ENCODE results near the gene PPP1R36. TPM values are rescaled to one million over a fixed set of nuclear protein-coding genes. Genes with fewer than 3 reads are reported as not detected.

PPP1R36 gene
- total and polyA plus RNA-seq, 2 experiments from 2014 or later, result 0.23 TPM; not detected in 1

DNA sequence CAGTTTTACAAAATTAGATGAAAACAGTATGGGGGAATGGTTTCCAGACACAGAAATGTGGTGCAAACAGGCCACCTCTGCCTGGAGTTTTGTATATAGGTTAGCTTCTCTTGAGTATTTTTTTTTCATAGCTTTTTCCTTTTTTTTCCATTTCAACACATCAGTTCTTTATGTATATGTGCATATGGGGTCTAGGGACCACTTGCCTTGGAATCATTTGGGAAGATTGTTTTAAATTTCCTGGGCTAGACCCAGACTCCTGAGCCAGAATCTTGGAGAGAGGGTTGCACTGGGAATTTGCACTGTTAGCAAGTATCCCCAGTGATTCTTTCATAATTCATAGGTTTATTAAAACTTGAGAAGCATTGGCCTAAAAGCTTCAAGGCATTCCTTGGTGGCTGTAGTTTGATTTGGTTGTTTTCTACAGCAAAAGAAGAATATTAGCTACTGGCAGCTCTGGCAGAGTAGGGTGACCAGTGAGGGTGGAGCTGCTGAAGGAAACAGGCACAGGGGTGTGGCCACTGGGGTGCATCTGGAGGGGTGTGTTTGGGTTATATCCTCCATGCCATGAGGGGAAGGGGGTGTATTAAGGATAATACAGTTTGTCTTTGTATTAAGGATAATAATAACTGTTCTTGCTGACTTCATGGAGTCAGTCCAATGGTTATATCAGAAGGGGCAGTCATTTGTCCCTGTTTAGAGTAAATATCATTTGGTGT, 22.8 kb downstream of the PPP1R36 start:
- Histone ChIP-seq H3K4me3 (no peak overlapping the region), H3K9me2 (replicated peaks; ENCODE audit: insufficient read depth) (no peaks in the 10 kb centered on the region), H3K36me3 (replicated peaks; ENCODE audit: insufficient read depth, low read depth) (no peaks in the 10 kb centered on the region), H3K9me3 (ENCODE audit: low read depth) (no peaks in the 10 kb centered on the region), H4K20me1 (ENCODE audit: insufficient read depth, poor library complexity, severe bottlenecking) (no peaks in the 10 kb centered on the region), H3K4me2 (no peak overlapping the region), H3K27ac (no peak overlapping the region), H2AFZ (no peak overlapping the region), H3K4me1 (ENCODE audit: insufficient read depth) (peaks cover 14% of the 10 kb centered on the region), H3K79me2 (no peaks in the 10 kb centered on the region), H3K27me3 (no peaks in the 10 kb centered on the region)
- TF ChIP-seq EZH2 (IDR thresholded peaks at IDR 0.05; ENCODE audit: borderline replicate concordance) (no peak), CTCF (IDR thresholded peaks at IDR 0.05; ENCODE audit: poor library complexity) (no peak), EZH2phosphoT487 (IDR thresholded peaks at IDR 0.05; ENCODE audit: low read depth, severe bottlenecking, unreplicated experiment) (no peak)
- no peak for DNase-seq (ENCODE audit: low spot score)

DNA sequence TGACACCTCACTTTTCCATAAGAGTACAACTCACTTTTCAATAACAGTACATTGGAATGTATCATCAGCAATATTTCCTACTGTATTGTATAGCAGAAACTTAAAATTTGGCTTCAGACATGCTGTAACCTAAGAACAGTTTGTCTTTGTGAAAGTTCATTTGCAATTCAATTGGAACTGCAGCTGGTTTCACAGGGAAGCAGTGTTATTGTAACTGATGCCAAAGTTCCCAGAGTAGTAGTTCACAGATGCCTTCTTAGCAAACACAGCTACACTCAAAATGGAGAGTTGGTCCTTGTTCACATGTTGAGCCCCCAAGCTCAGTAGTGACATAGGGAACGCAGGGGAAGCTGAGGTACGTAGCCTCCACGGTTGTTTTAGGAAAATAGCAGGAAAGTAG, 23.3 kb downstream of the PPP1R36 start:
- Histone ChIP-seq H3K4me1 (ENCODE audit: insufficient read depth) (peaks cover 14% of the 10 kb centered on the region), H3K79me2 (no peaks in the 10 kb centered on the region), H3K4me3 (no peak overlapping the region), H4K20me1 (ENCODE audit: insufficient read depth, poor library complexity, severe bottlenecking) (no peaks in the 10 kb centered on the region), H3K27ac (no peak overlapping the region), H3K36me3 (replicated peaks; ENCODE audit: insufficient read depth, low read depth) (no peaks in the 10 kb centered on the region), H3K27me3 (no peaks in the 10 kb centered on the region), H2AFZ (no peak overlapping the region), H3K4me2 (no peak overlapping the region), H3K9me2 (replicated peaks; ENCODE audit: insufficient read depth) (no peaks in the 10 kb centered on the region), H3K9me3 (ENCODE audit: low read depth) (no peaks in the 10 kb centered on the region)
- TF ChIP-seq EZH2phosphoT487 (IDR thresholded peaks at IDR 0.05; ENCODE audit: low read depth, severe bottlenecking, unreplicated experiment) (no peak), EZH2 (IDR thresholded peaks at IDR 0.05; ENCODE audit: borderline replicate concordance) (no peak), CTCF (IDR thresholded peaks at IDR 0.05; ENCODE audit: poor library complexity) (no peak)
- WGBS (ENCODE audit: low lambda C conversion rate, missing lambda C conversion rate), result 81% methylated on average over 3 of the region's 3 CpGs
- DNase-seq (ENCODE audit: low spot score), result no peak

DNA sequence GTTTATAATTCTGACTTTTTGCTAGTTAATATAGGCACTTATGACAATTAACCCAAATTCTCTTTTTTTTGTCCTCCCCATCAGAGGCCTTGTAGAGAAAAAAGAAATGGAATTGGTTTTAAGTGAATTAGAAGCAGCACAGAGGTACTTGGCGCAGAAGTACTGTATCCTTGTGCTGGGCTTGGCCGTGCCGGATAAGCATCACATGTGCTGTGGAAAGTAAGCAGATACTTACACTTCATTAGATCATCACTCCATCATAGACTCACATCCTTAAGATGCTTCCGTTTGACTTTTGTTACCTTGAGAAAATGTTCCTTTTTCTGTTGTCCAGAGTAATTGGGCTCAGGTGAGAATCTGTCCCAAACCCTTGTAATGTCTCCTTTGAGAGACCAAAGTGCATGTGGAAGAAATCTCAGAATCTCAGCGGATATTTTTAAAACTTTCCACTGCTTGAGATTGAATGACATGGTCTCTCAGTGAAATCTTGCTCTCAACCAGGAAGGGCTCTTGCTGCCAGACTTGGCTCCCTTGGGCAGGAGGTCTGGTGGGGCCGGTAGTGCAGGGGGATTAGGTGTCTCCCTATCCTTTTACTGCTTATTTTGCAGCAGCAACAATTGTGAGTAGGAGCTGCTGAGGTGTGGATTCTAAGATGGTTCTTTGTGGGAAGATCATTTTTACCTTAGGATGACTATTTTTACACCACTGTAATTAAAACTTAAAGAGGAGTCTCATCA, 24.8 kb downstream of the PPP1R36 start:
- no peaks in the 10 kb centered on the region for H3K27me3 ChIP-seq
- H3K9me2 ChIP-seq (replicated peaks; ENCODE audit: insufficient read depth), result no peaks in the 10 kb centered on the region
- WGBS (ENCODE audit: low lambda C conversion rate, missing lambda C conversion rate), result 88% methylated on average over 6 of the region's 6 CpGs
- no peaks in the 10 kb centered on the region for H3K79me2 ChIP-seq
- H3K4me1 ChIP-seq (ENCODE audit: insufficient read depth), result peaks cover 4% of the 10 kb centered on the region
- H3K4me2 ChIP-seq, result no peak overlapping the region
- no peak overlapping the region for H3K4me3 ChIP-seq
- H3K27ac ChIP-seq, result peak overlapping the region; percentile 28
- H3K36me3 ChIP-seq (replicated peaks; ENCODE audit: insufficient read depth, low read depth), result no peaks in the 10 kb centered on the region
- H4K20me1 ChIP-seq (ENCODE audit: insufficient read depth, poor library complexity, severe bottlenecking), result no peaks in the 10 kb centered on the region
- H2AFZ ChIP-seq, result no peak overlapping the region
- DNase-seq (ENCODE audit: low spot score), result no peak
- TF ChIP-seq EZH2 (IDR thresholded peaks at IDR 0.05; ENCODE audit: borderline replicate concordance) (no peak), EZH2phosphoT487 (IDR thresholded peaks at IDR 0.05; ENCODE audit: low read depth, severe bottlenecking, unreplicated experiment) (no peak), CTCF (IDR thresholded peaks at IDR 0.05; ENCODE audit: poor library complexity) (no peak)
- no peaks in the 10 kb centered on the region for H3K9me3 ChIP-seq (ENCODE audit: low read depth)
